Hematopoietic multipotent progenitor cell (in vitro differentiated cells): ENCODE results near the gene DCST2. TPM values are rescaled to one million over a fixed set of nuclear protein-coding genes. Genes with fewer than 3 reads are reported as not detected.

Source experiments
- DNase-seq, 3 donors: peaks; one replicate each; pipeline ENCODE4 v3.0.0-alpha.2; 2011 to 2015; ENCODE audit warnings: low read depth in 2 of 3, low spot score in 2 of 3
- total RNA-seq: library from RNA; depleted of rRNA; stranded (reverse); fragments of >200 nt; gene quantifications from one replicate; pipeline ENCODE4 v1.2.3, GENCODE V29; 2012

DCST2 gene
- total RNA-seq, 1 donor = under 0.01 TPM

- no peak for DNase-seq
These were observed 21.5 kb downstream of the DCST2 start for GRCh38 chr1:155012026-155012546.

DNA sequence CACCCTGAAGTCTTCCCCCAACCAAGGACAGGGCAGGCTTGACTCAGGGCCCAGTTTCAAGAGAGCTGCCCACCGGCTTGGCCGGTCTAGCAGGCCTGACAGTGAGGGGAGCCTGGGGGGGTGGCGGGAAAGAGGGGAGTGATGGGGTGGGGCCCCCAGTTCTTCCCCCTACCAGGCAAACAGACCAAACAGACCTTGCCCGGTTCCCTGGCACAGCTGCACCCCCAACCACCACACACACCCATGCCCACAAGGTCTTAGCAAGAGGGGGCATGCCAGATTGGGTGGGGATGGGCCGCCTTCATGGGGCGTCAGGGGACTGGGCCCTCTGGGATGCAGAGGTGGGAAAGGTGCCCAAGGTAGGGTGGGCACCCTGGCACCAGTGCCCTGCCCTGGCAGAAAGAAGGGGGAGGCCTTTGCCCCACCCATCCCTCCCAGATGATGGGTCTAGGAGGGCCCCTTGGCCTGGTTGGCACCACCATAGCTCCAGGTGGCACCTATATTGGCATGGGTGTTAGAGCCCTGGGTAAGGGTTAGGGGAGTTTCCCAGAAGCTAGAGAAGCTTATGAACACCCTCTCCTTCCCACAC lies 22.1 kb downstream of the DCST2 start:
- DNase-seq = no peak

GRCh38 chr1:155011004-155011416 lies 22.6 kb downstream of the DCST2 start:
- DNase-seq = no peak

- no peak for DNase-seq
These were observed 23.2 kb downstream of the DCST2 start for GRCh38 chr1:155010211-155010918.

DNA sequence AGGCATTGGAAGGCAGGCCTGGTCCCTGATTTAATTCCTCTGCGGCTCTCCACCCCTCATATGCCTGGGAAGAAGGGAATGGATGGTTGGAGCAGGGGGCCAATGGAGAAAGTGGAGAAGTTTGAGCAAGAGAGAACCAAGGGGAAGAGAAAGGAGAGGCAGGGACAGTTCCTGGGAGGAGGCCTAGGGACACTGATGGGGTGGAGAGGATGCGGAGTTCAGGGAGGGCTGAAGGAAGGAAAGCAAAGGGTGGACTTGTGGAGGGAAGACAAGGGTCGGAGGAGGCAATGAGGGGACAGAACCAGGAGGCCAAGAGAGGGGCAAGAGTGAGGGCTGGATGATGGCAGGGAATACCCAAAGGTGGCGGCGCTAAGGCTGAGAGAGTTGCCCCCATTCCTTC lies 23.8 kb downstream of the DCST2 start:
- no peak for DNase-seq

GRCh38 chr1:155009221-155009711 lies 24.3 kb downstream of the DCST2 start:
- DNase-seq = no peak

- DNase-seq = no peak
These were observed 25.3 kb downstream of the DCST2 start for GRCh38 chr1:155008015-155008941.

GRCh38 chr1:155007251-155007828 lies 26.2 kb downstream of the DCST2 start:
- no peak for DNase-seq

DNA sequence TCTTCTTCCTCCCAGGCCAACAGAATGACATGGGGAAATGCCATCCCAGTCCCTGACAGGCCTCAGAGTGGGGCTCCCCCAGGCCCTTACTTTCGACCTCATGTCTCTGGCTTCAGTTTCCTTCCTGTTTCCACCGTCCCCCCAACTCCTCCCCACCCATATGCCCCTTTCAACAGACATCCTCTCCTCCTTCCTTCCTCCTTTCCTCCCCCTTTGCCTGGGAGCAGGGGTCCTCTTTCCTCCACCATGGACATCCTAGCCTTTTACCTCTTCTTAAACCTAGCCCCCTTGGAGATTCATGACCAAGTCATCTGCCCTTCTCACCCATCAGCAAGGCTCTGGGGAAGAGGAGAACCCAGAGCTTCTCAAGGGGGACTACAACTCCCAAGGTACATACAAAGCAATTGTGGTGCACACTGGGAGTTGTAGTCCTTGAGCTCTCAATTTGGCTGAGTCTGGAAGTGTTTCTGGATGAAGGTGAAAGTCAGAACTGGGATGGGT lies 26.9 kb downstream of the DCST2 start:
- peak in 1 of 3 donors; percentile 61 for DNase-seq

- no peak for DNase-seq
These were observed 28.2 kb downstream of the DCST2 start for GRCh38 chr1:155005076-155006011.

- DNase-seq = no peak
These were observed 29.1 kb downstream of the DCST2 start for GRCh38 chr1:155004352-155005075.

DNA sequence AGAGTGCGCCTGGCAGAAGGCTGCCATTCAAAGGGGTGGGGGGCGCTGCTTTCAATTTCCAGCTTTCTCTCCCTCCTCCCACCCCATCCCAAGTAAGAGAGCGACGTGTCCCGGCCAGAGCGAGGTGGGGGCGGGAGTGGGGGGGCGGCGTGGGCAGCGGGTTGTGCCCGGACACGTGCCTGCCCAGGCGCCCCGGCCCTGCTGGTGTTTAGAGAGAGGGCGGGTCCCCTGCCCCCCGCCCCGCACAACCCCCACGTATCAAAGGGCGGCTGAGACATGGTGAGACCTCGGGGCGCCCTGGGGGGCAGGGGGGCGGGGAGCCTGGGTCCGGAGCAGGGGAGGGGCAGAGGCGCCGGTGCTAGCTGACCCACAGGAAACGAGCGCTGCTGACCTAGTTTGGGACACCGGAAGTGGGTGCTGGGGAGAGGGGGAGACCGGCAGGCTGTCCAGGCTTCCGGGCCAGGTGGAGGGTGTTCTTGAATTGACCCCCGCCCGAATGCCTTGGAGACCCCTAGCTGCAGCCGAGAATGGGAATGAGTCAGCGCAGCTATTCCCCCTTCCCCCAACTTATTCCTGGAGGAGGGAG lies 29.7 kb downstream of the DCST2 start:
- DNase-seq = no peak

GRCh38 chr1:155003227-155003765 lies 30.3 kb downstream of the DCST2 start:
- no peak for DNase-seq

- DNase-seq = no peak
These were observed 30.9 kb downstream of the DCST2 start, which contains the start of gene ZBTB7B for GRCh38 chr1:155002464-155003226. Gene ZBTB7B, plus strand, starts transcription at chr1:155002802. Its CDS starts 11,859 bp downstream, at chr1:155014661.

GRCh38 chr1:155001675-155002463 lies 31.7 kb downstream of the DCST2 start:
- DNase-seq = peak; percentile 81 to 99 (median 98)

DNA sequence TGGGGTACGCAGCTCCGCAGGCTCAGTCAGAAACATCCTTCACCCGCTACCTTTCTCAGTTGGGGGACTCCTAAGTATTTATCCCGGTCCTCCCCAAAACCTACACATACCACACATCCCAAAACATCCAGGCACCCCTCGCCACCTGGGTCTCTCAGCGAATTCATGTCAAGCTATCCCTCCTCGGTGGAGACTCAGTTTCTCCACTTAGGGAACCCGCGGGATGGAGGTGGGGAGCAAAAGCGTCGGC lies 32.2 kb downstream of the DCST2 start:
- DNase-seq = no peak
